HG03175 (cell line): ENCODE data around the gene ZNF786.
"Not testable (repeated sequence)": the region's sequence is repeated elsewhere in the genome, so short reads cannot be mapped to it uniquely, and the experiment has no call there.

ENCODE experiments used
- ATAC-seq: cut with Tn5 transposase; IDR thresholded peaks from one replicate; pipeline ENCODE4 v1.9.1; 2021; ENCODE audit warnings: mild to moderate bottlenecking, moderate library complexity; ENCODE audit not compliant: unreplicated experiment

ZNF786 gene

DNA sequence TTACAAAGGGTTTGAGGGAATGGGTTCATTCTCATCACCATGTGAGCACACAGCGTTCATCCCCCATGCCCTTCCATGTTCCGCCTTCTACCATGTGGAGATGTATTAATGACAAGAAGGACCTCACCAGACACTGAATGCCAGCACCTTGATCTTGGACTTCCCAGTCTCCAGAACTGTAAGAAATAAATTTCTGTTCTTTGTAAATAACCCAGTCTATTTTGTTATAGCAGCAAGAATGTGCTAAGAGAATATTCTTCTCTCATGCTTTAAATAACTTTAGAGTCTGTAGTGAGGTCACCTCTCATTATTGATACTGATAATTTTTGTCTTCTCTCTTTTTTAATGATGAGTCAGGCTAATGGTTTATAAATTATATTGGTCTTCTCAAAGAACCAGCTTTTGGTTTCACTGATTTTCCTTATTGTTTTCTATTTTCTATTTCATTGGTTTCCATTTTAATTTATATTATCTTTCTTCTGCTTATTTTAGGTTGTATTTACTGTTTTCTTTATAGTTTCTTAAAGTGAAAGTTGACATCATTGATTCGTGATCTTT lies 59.1 kb downstream of the ZNF786 start:
- ATAC-seq = no peak

- not testable (repeated sequence) for ATAC-seq
These were observed 60.1 kb downstream of the ZNF786 start for GRCh38 chr7:149030439-149030838.

GRCh38 chr7:149028346-149029109 lies 62.0 kb downstream of the ZNF786 start, which contains the start of gene PDIA4:
Gene PDIA4, minus strand, starts transcription at chr7:149028505. Its CDS starts 97 bp downstream, at chr7:149028408.
- ATAC-seq = peak; percentile 91

DNA sequence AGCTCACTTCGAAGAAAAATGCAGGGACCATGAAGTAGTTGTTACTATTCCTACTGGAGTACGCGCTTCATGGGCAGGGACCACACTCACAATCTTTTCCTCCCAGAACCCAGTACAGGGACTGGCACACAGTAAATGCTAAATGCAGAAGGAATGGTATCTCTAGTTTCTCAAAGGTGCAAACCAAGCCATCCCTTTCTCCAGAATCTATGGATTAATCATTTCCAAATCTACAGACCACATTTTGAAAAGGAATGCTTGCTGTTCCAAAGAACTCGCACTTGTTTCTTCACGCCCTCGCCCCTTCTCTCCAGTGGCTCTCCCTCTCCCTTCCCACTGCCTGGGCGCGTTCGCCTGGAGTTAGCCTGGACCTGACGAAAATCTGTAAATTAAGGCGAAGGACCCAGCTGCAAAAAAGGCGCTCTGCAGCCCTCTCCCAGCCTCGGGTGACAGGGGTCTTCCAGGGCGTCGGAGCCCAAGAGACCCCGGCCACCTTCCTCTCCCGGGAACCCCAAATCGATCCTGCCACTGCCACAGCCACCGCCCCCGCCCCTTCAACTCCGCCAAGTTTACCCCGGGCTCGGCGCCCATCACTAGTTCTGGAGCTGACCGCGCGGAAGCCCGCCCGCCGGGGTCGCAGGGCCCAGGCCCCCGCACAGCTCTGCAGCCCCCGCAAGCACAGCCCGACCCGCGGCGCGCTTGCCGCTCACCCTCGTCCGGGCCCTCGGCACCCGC lies 62.7 kb downstream of the ZNF786 start:
- no peak for ATAC-seq

- no peak for ATAC-seq
These were observed 63.5 kb downstream of the ZNF786 start for GRCh38 chr7:149027055-149027454.

DNA sequence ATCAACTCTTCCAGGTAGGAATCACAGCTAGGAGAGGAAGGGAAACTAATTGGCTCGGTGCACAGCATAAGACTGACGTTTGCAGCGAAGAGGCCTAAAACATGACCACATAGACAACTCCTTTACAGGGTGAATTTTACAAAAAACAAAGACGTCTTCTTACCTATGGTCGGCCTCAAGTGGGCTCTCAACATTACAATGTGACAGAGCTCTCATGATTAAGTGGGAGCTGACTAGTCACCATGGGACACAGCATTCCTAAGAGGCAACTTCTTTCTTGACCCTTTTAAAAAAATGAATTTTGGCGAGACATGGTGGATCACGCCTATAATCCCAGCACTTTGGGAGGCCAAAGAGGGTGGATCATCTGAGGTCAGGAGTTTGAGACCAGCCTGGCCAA lies 66.9 kb downstream of the ZNF786 start:
- no peak for ATAC-seq

DNA sequence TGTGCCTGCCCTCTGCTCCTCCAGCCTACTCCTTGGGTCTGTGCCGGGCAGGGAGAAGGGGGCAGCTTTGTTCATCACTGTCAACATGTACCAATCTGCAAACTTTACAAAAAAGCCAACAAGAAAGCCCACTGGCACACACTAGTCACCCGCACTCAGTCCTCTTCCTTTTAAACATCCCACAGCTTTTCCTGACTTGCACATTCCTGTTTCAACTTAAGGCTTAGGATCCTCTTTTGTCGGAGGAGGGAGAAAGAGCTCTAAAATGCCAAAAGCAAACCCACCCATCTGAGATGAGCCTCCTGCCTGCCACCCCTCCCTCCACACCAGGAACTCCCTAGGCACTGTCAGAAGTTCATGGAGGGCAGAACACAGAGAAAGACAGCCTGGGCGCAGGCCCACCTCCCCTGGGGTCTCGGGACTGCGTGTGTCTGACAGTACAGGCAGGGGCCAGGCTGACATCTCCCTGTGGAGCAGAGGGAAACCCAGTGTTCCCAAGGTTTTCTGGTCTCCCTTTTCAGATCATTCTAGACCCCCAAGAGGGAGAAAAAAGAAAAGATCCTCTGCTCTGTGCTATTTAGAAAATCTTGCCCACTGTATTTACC lies 67.7 kb downstream of the ZNF786 start:
- no peak for ATAC-seq

DNA sequence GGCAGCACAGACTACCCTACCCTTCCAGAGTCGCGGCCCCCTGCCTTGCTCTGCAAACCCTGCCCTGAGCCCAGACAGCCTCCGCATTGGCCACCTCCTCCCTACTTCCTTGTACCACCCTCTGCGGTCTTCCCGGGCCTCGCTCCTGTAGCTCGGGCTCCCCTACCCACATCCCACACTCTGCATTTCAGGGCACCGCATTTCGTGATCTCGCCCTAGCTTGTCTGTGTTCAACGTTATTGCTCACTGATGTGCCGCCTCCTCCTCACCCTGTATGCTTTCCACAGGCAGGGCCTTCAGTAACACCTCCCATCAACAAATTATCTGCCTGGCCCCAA lies 68.8 kb downstream of the ZNF786 start:
- no peak for ATAC-seq

DNA sequence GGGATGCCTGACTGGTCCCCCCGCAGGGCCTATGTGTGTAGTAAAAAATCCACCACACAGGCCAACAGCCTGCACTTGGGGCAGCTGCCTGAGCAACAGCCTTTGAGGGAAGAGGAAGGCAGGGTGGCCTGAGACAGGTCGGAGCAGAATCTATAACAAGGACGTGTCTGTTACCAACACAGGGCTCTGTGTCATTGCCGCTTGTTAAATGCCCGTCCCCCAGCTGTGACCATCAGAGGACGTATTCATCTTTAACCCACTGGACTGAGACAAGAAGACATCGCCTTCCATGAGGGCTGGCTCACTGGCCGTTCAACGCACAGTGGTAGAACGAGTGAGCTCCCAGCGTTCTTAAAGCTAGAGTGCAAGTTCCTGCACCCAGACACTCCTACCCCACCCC lies 70.0 kb downstream of the ZNF786 start:
- no peak for ATAC-seq
